ENCODE data around the gene ELMO3. TPM values are rescaled to one million over a fixed set of nuclear protein-coding genes. Genes with fewer than 3 reads are reported as not detected.
A peak's percentile ranks its signal among the peaks of the same experiment; 100 is the strongest.

Gene ELMO3
- total RNA-seq, 1 donor from 2014 or later, result 6.9 TPM

DNA sequence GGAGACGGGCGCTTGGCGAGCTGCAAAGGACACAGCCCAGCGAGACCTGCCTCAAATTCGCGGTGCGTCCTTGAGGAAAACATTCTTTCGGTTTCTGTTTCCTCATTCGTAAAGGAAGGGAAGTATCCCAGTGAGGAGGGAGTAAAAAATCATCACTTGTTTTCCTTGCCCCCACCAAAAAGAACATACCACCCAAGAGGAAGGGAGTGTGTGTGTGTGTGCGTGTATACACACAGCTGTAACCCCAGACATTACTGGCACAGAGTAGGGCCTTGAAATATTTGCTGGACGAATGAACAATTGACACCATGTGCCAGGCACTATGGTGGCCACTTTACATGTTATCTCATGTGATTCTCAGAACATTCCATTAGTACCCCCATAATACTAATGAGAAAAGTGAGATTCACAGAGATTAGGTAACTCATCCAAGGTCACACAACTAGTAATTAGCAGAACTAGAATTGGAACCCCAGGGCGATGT, 13.2 kb upstream of the ELMO3 start:
- POLR2A ChIA-PET, result interaction anchor here (1.0 to 1.3 kb wide), 4 partner anchors 9 to 168 kb away, joined by 3 to 6 read pairs (median 4); partner anchors contain the start of genes FBXL8, TMEM208 and TRADD
- TF ChIP-seq, protein P1, sequence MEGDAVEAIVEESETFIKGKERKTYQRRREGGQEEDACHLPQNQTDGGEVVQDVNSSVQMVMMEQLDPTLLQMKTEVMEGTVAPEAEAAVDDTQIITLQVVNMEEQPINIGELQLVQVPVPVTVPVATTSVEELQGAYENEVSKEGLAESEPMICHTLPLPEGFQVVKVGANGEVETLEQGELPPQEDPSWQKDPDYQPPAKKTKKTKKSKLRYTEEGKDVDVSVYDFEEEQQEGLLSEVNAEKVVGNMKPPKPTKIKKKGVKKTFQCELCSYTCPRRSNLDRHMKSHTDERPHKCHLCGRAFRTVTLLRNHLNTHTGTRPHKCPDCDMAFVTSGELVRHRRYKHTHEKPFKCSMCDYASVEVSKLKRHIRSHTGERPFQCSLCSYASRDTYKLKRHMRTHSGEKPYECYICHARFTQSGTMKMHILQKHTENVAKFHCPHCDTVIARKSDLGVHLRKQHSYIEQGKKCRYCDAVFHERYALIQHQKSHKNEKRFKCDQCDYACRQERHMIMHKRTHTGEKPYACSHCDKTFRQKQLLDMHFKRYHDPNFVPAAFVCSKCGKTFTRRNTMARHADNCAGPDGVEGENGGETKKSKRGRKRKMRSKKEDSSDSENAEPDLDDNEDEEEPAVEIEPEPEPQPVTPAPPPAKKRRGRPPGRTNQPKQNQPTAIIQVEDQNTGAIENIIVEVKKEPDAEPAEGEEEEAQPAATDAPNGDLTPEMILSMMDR (IDR thresholded peaks at IDR 0.05), result no peak
- intact Hi-C loops (cut with micrococcal nuclease), result loop anchor here (1.0 kb wide), 3 partner anchors 168 to 231 kb away; no protein-coding TSS in a partner anchor
- H3K9me3 Mint-ChIP-seq, result no peaks in the 10 kb centered on the region
- CTCF ChIA-PET, result interaction anchor here (0.6 to 2.1 kb wide), 10 partner anchors 9 to 290 kb away, joined by 3 to 15 read pairs (median 10); partner anchors contain the start of genes FBXL8 and TRADD
- H3K4me1 Mint-ChIP-seq, result peaks cover 14% of the 10 kb centered on the region
- DNase-seq (no peak), ATAC-seq (ENCODE audit: low read depth) (no peak)
- peak overlapping the region; percentile 85 for H3K4me3 Mint-ChIP-seq
- H3K36me3 Mint-ChIP-seq (ENCODE audit: low read depth), result no peaks in the 10 kb centered on the region
- peak overlapping the region; percentile 46 for H3K27ac Mint-ChIP-seq
- H3K27me3 Mint-ChIP-seq, result peaks cover 8% of the 10 kb centered on the region

DNA sequence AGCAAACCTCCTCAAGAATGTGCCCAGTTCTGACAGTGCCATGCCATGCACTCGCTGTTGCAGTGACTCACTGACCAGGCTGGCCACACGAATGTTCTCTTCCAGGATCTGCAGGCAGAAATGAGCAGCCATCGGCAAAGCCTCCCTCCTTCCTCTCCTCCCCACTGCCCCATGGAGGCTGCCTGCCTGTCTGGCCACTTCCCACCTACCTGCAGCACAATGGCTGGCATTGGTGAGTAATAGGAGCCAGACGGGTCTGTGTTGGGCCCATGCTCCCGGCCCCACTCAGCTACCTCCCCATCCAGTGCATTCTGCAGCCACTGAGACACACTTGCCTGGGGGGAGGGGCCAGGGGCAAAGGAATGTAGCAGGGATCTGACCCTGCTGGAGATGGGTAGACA, 12.4 kb upstream of the ELMO3 start:
- Mint-ChIP-seq H3K27ac (no peak overlapping the region), H3K36me3 (ENCODE audit: low read depth) (no peaks in the 10 kb centered on the region), H3K27me3 (peaks cover 8% of the 10 kb centered on the region), H3K4me1 (peaks cover 17% of the 10 kb centered on the region), H3K4me3 (peak overlapping the region; percentile 32), H3K9me3 (no peaks in the 10 kb centered on the region)
- ATAC-seq (ENCODE audit: low read depth) (no peak), DNase-seq (no peak)
- TF ChIP-seq, protein P1 (IDR thresholded peaks at IDR 0.05), result no peak
- intact Hi-C loops (cut with micrococcal nuclease), result no loop called here
- ChIA-PET POLR2A (interaction anchor here (0.7 kb wide), 1 partner anchor 312 kb away, joined by 4 read pairs; no protein-coding TSS in a partner anchor), CTCF (interaction anchor here (1.5 kb wide), 1 partner anchor 31 kb away, joined by 4 read pairs; no protein-coding TSS in a partner anchor)

DNA sequence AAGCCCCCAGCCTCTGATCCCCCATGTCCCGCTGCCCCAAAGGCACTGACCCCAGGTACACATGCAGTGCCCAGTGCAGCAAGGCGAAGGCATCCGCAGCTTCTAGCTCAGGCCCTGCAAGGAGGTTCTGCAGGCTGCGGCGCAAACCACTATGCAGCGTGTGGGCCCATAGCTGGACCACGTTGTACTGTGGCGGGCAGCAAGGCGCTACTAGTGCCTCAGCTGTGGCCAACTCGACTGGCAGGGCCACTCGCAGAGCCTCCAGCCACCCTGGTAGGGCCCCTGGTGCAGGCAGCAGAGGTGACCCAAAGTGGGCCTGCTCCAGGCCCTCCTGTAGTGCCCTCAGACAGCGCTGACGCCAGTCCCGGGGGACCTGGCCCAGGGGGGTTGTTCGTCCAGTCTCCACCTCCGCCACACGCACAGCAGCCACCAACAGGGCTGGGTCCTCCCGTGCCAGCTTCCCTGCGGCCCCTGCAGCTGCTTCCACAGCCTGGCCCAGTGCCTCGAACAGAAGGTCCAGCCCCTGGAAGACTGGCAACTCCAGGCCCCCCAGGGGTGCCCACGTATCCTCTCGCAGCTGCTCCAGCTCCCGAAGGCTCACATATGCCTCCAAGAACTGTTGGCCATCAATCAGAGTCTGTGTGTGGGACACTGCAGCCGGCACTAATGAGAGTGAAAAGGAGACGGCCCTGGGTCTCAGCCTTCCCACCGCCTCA, 11.6 kb upstream of the ELMO3 start:
- DNase-seq (no peak), ATAC-seq (ENCODE audit: low read depth) (no peak)
- no peak overlapping the region for H3K27ac Mint-ChIP-seq
- H3K4me3 Mint-ChIP-seq, result no peak overlapping the region
- no peaks in the 10 kb centered on the region for H3K36me3 Mint-ChIP-seq (ENCODE audit: low read depth)
- ChIA-PET CTCF (interaction anchor here (1.5 kb wide), 1 partner anchor 32 kb away, joined by 4 read pairs; no protein-coding TSS in a partner anchor), POLR2A (no interaction called here)
- TF ChIP-seq, protein P1 (IDR thresholded peaks at IDR 0.05), result no peak
- H3K4me1 Mint-ChIP-seq, result peaks cover 22% of the 10 kb centered on the region
- peaks cover 8% of the 10 kb centered on the region for H3K27me3 Mint-ChIP-seq
- H3K9me3 Mint-ChIP-seq, result no peaks in the 10 kb centered on the region
- intact Hi-C loops (cut with micrococcal nuclease), result no loop called here

DNA sequence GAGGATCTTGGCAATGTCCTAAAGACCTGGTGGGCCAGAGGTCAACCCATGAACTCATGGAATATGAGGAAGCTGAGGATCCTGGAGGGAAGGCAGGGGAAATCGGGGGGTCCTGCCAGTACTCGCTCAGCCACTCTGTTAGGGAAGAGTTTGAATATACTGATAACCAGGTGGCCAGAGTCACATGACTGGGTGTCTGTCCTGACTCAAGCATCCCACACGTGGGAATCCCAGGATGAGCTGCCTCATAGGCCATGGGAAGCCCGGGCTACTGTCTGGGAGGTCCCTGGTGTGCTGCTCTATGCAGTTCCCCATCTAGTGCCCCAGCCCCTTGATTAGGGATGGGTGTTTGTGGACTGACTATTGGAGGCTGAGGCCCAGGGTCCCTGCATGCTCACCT, 10.6 kb upstream of the ELMO3 start:
- peaks cover 8% of the 10 kb centered on the region for H3K27me3 Mint-ChIP-seq
- TF ChIP-seq, protein P1 (IDR thresholded peaks at IDR 0.05), result no peak
- CTCF ChIA-PET, result no interaction called here
- peaks cover 32% of the 10 kb centered on the region for H3K4me1 Mint-ChIP-seq
- no peak for DNase-seq
- H3K27ac Mint-ChIP-seq, result no peak overlapping the region
- POLR2A ChIA-PET, result no interaction called here
- no peaks in the 10 kb centered on the region for H3K9me3 Mint-ChIP-seq
- no peak overlapping the region for H3K4me3 Mint-ChIP-seq
- no peak for ATAC-seq (ENCODE audit: low read depth)
- H3K36me3 Mint-ChIP-seq (ENCODE audit: low read depth), result peaks cover 3% of the 10 kb centered on the region
- intact Hi-C loops (cut with micrococcal nuclease), result no loop called here

DNA sequence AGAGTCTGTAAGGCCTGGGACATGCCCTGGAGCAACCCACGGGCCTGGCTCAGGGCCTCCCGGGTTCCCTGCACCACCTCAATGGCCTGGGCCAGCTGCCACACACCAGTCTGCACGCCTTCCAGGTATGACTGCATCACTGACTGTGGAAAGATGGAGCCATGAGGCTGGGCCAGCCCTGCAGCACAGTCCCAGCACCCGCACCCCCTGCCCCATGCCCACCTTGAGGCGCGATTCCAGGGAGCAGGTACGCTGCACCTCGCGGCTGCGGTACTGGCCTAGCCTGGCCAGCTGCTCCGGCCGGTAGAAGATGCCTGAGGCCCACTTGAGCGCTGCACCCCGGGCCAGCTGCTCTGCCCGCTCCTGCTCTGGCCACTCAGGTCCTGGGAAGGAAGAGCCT, 10.1 kb upstream of the ELMO3 start:
- POLR2A ChIA-PET, result no interaction called here
- Mint-ChIP-seq H3K4me3 (no peak overlapping the region), H3K4me1 (peaks cover 36% of the 10 kb centered on the region), H3K36me3 (ENCODE audit: low read depth) (peaks cover 7% of the 10 kb centered on the region), H3K27me3 (peaks cover 8% of the 10 kb centered on the region), H3K9me3 (no peaks in the 10 kb centered on the region), H3K27ac (no peak overlapping the region)
- CTCF ChIA-PET, result no interaction called here
- TF ChIP-seq, protein P1 (IDR thresholded peaks at IDR 0.05), result no peak
- no peak for ATAC-seq (ENCODE audit: low read depth)
- intact Hi-C loops (cut with micrococcal nuclease), result no loop called here
- no peak for DNase-seq

All from activated B cell treated with CpG ODN at 0.5 μM for 24 hours (primary cell).